MCF 10A (cell line): ENCODE results near the gene MYO1D. TPM values are rescaled to one million over a fixed set of nuclear protein-coding genes. Genes with fewer than 3 reads are reported as not detected.

ENCODE experiments used
- BruUV-seq: library from RNA; stranded (reverse); fragments of 400-500 nt; replicated peaks from 2 replicates; lab custom pipeline; 2021; lab: Mats Ljungman, UMichigan
- CTCF ChIA-PET: fragments of 300-600 bp; sonication (Branson Sonifier 250); formaldehyde crosslinking; extraction: SDS; loops from one replicate; lab custom pipeline; 2021; ENCODE audit warnings: antibody characterized with exemption, inconsistent platforms; lab: Yijun Ruan, JAX
- POLR2A ChIA-PET: fragments of 300-600, 350-650 bp; sonication (Branson Sonifier 250); formaldehyde crosslinking; extraction: SDS; loops from one replicate; lab custom pipeline; 2020; ENCODE audit warnings: antibody characterized with exemption, inconsistent platforms; lab: Yijun Ruan, JAX
- DNase-seq: peaks from one replicate; pipeline ENCODE4 v3.0.0-alpha.2; 2018; ENCODE audit not compliant: unreplicated experiment
- H3K27ac Mint-ChIP-seq: one replicate; pipeline ENCODE4 v1.8.0; 2022; ENCODE audit warnings: mild to moderate bottlenecking, low read depth, mixed read lengths; ENCODE audit not compliant: unreplicated experiment
- H3K27me3 Mint-ChIP-seq: one replicate; pipeline ENCODE4 v1.8.0; 2022; ENCODE audit warnings: mixed read lengths; ENCODE audit not compliant: insufficient read depth, unreplicated experiment
- H3K36me3 Mint-ChIP-seq: one replicate; pipeline ENCODE4 v1.8.0; 2022; ENCODE audit warnings: mild to moderate bottlenecking, moderate library complexity, mixed read lengths; ENCODE audit not compliant: insufficient read depth, unreplicated experiment
- H3K4me1 Mint-ChIP-seq: one replicate; pipeline ENCODE4 v1.8.0; 2022; ENCODE audit warnings: mixed read lengths; ENCODE audit not compliant: insufficient read depth, unreplicated experiment
- H3K4me3 Mint-ChIP-seq: one replicate; pipeline ENCODE4 v1.8.0; 2022; ENCODE audit warnings: mild to moderate bottlenecking, moderate library complexity, mixed read lengths; ENCODE audit not compliant: unreplicated experiment
- H3K9me3 Mint-ChIP-seq: one replicate; pipeline ENCODE4 v1.8.0; 2022; ENCODE audit warnings: mixed read lengths; ENCODE audit not compliant: unreplicated experiment
- CTCF ChIP-seq: fragments of 200-600 bp; IDR thresholded peaks from one replicate; pipeline ENCODE4 v1.8.0; 2022; ENCODE audit warnings: antibody characterized with exemption, mild to moderate bottlenecking; ENCODE audit not compliant: unreplicated experiment
- intact Hi-C: fragments of 100-400 bp; cut with micrococcal nuclease; formaldehyde crosslinking; loops from 2 replicates; pipeline ENCODE4 v1.14.1; 2022
- total RNA-seq: library from RNA; stranded (reverse); gene quantifications from 2 replicates; pipeline ENCODE4 v1.2.3, GENCODE V29; 2022

MYO1D gene
- total RNA-seq, 1 experiment from 2014 or later: 30.5 TPM

- BruUV-seq: no TSS peak
- H3K4me3 Mint-ChIP-seq: no peak overlapping the region
- TF ChIP-seq CTCF: no peak
- no peak overlapping the region for H3K27ac Mint-ChIP-seq
- H3K27me3 Mint-ChIP-seq: no peaks in the 10 kb centered on the region
- DNase-seq: no peak
- ChIA-PET CTCF (interaction anchor here (1.6 kb wide), 1 partner anchor 353 kb away, joined by 7 read pairs; no protein-coding TSS in a partner anchor), POLR2A (no interaction called here)
- peaks cover 16% of the 10 kb centered on the region for H3K4me1 Mint-ChIP-seq
- intact Hi-C loops: no loop called here
- H3K36me3 Mint-ChIP-seq: no peaks in the 10 kb centered on the region
- no peaks in the 10 kb centered on the region for H3K9me3 Mint-ChIP-seq
These were observed 62.1 kb downstream of the MYO1D start for GRCh38 chr17:32814836-32815235.

GRCh38 chr17:32813021-32813420 is 63.9 kb downstream of the MYO1D start:
- Mint-ChIP-seq H3K27me3 (no peaks in the 10 kb centered on the region), H3K36me3 (no peaks in the 10 kb centered on the region), H3K4me3 (no peak overlapping the region), H3K4me1 (peaks cover 16% of the 10 kb centered on the region), H3K9me3 (no peaks in the 10 kb centered on the region), H3K27ac (peak overlapping the region; percentile 50)
- BruUV-seq: no TSS peak
- ChIA-PET CTCF (interaction anchor here (0.6 to 2.2 kb wide), 3 partner anchors 20 to 64 kb away, joined by 3 to 13 read pairs (median 4); partner anchors contain the start of gene MYO1D), POLR2A (interaction anchor here (0.7 to 1.6 kb wide), 4 partner anchors 9 to 304 kb away, joined by 3 to 6 read pairs (median 4); no protein-coding TSS in a partner anchor)
- peak; percentile 38 for DNase-seq
- intact Hi-C loops: no loop called here
- no peak for TF ChIP-seq CTCF

- POLR2A ChIA-PET: no interaction called here
- BruUV-seq: no TSS peak
- no peak overlapping the region for H3K4me3 Mint-ChIP-seq
These were observed 66.2 kb downstream of the MYO1D start for GRCh38 chr17:32810690-32811089.

GRCh38 chr17:32807577-32807976 is 69.3 kb downstream of the MYO1D start:
- Mint-ChIP-seq H3K4me3 (no peak overlapping the region), H3K9me3 (no peaks in the 10 kb centered on the region), H3K27me3 (no peaks in the 10 kb centered on the region), H3K4me1 (peaks cover 14% of the 10 kb centered on the region), H3K36me3 (no peaks in the 10 kb centered on the region), H3K27ac (no peak overlapping the region)
- BruUV-seq: no TSS peak
- no peak for TF ChIP-seq CTCF
- ChIA-PET POLR2A (interaction anchor here (0.6 kb wide), 1 partner anchor 73 kb away, joined by 3 read pairs; no protein-coding TSS in a partner anchor), CTCF (interaction anchor here (0.5 to 1.7 kb wide), 5 partner anchors 10 to 665 kb away, joined by 3 to 7 read pairs (median 3); partner anchors contain the start of gene MYO1D)
- intact Hi-C loops: no loop called here
- DNase-seq: no peak

More at GRCh38 chr17:32810690-32811089, 66.2 kb downstream of the MYO1D start:
- Mint-ChIP-seq H3K27me3 (no peaks in the 10 kb centered on the region), H3K36me3 (no peaks in the 10 kb centered on the region), H3K4me1 (peaks cover 16% of the 10 kb centered on the region), H3K27ac (no peak overlapping the region), H3K9me3 (no peaks in the 10 kb centered on the region)
- intact Hi-C loops: no loop called here
- DNase-seq: no peak
- CTCF ChIA-PET: no interaction called here
- no peak for TF ChIP-seq CTCF
